GM10266 (cell line): ENCODE measurements around the gene REN.

ENCODE experiments used
- DNase-seq: peaks from one replicate; pipeline ENCODE4 v3.0.0; 2012; ENCODE audit errors: extremely low spot score
- TF ChIP-seq, protein P1 (sequence below): IDR thresholded peaks from 2 replicates; pipeline ENCODE4 v1.5.1; 2012; ENCODE audit warnings: mild to moderate bottlenecking, low read depth; ENCODE audit not compliant: control insufficient read depth, insufficient read depth; ENCODE audit errors: missing control alignments

Gene REN

DNA sequence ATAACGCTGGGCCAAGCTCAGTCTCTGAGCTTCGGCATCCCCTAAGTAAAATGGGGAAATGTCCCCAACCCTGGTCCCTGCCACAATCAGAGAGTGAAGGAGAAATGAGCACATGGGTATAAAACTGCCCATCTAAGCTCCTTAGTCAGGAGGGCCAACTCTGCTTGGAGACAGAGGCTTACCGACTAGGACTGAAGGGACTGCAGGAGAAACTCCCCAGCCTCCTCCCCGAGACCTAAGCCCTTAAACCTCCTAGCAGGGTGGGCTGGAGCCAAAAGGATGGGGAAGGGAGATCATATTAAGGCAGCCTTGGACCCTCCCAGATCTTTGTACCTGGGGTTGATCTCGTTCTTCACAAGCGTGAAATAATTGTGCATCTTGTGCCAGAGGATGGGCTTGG lies 19.8 kb downstream of the REN start:
- TF ChIP-seq, protein P1, sequence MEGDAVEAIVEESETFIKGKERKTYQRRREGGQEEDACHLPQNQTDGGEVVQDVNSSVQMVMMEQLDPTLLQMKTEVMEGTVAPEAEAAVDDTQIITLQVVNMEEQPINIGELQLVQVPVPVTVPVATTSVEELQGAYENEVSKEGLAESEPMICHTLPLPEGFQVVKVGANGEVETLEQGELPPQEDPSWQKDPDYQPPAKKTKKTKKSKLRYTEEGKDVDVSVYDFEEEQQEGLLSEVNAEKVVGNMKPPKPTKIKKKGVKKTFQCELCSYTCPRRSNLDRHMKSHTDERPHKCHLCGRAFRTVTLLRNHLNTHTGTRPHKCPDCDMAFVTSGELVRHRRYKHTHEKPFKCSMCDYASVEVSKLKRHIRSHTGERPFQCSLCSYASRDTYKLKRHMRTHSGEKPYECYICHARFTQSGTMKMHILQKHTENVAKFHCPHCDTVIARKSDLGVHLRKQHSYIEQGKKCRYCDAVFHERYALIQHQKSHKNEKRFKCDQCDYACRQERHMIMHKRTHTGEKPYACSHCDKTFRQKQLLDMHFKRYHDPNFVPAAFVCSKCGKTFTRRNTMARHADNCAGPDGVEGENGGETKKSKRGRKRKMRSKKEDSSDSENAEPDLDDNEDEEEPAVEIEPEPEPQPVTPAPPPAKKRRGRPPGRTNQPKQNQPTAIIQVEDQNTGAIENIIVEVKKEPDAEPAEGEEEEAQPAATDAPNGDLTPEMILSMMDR = no peak
- no peak for DNase-seq

DNA sequence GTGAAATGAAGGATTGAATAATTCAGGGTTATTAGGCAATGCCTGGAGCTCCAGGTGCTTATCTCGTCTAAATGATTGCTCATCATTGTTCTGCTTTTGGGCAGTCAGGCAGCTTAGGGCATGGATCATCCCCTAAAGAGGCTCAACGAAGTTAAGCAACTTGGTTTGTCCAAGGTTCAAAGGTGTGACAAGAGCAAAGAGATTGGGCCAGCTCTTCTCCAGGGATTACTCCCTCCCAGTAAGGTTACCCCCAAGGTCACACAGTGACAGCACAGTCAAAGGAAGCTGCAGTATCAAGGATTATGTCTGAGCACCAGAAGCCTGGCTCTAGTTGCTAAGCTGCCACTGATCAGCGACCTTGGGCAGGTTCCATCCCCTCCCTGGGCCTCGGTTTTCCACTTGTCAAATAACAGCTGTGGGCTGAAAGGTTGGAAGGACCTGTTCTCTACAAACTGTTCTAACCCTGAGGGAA lies 21.1 kb downstream of the REN start:
- TF ChIP-seq, protein P1 = no peak
- DNase-seq = no peak

DNA sequence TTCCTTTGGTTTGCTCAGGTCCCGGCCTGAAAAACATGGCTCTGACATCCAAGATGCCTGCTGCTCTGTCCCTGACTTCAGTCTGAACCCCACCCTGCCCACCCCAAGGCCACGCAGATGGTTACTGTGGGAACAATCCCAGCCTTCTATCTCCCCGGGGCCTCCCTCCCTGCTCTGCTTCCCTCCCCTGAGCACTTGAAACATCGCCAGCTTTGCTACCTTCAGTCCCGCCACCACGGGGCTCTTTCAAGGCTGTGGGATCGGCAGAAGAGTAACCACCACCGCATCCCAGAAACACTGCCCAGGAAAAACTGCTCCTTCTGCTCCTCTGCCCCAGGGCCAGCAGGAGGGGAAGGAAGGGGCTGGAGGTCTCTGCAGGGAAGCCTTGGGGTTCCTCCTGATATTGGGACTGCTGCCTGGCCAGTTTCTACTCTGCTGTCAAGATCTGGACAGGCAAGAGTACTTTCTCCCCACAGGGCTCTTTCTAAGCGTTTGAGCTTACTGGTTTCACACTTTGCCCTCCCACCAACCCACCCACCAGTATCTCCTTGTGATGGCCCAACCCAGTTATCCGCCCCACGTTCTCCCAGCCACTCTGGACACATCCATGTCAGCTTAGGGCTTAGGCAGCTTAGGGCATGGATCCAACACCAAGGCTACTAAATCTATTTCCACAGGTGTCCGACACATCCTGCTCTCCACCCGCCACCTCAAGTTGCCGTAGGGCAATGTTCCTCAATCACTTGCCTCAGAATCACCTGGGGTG lies 22.7 kb downstream of the REN start:
- TF ChIP-seq, protein P1 = no peak
- no peak for DNase-seq

DNA sequence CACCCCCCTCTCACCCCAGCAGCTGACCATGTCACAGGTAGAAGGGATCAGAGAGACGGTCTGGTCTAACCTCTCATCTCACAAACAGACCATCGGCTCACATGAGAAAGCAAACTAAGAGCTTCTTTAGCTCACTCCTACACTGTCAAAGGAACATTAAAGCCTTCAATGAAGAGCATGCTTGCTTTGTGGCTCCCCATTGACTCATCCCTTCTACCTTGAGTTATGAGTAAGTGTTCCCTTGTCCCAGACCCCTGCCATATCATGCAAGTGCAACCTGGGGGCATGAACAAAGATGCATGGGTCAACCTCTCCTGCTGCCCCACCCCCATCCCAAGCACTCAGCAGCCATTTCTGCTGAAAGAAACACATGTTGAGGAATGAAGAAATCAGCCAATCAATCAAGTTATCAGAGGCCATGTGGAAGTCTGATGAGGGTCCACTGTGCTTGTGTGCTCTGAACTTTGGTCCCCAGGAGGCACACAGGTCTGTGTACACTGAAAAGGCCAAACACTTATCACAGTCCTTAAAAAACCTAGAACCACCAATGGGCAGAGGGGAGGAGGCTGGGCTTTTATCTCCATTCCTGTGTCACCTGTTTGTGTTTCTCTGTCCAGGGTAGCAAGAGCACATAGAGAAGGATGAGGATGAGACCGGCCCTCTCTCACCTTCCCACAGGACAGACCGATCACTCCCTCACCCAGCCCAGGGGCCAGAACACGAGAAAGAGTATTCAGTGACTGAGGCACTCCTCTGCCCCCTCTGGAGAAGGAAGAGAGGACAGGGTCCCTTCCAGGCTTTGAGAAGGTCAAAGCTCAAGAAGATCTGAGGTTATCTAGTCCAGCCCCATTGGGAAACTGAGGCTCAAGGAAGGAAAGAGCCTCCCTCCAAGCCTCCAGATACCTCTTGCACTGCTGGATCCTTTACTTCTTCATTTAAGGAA lies 23.8 kb downstream of the REN start:
- TF ChIP-seq, protein P1 = no peak
- no peak for DNase-seq

DNA sequence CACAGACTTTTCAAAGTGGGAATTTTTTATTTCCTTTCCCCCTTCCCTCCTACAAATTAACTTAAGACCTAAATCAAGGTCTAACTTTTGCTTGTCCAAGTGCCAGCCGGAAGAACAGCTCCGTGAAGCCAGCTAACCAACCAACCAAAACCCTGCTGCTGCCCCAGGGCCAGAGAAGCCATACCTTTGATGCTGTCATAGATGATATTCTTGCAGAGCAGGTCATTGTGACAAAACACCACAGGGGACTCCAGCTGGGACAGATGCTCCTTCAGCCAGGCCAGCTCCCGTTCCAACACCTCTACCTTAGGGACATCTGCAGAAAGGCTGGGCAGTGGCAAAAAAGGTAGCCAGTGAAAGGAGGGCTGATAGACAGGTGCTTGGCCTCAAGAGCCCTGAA lies 25.0 kb downstream of the REN start:
- TF ChIP-seq, protein P1 = no peak
- no peak for DNase-seq

DNA sequence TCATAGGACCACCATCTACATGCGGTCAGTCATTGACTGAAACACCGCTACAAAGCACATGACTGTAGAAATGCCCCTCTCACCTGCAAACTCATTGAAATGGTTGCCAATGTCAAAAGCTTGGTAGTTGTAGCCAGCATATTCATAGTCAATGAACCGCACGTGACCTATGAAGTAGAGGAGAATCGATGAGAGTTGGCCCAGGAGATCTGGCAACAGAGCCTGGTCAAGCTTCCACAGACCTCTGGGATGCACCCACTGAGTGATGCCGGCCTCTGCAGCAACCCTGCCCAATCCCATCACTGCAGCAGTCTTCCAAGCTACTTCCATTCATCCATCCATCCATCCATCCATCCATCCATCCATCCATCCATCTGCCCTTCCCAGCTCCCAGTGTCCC lies 26.2 kb downstream of the REN start:
- TF ChIP-seq, protein P1 = no peak
- no peak for DNase-seq
